SK-N-SH (cell line): ENCODE measurements around the gene TMPRSS6.

Source experiments
- CTCF ChIP-seq: fragments of 200-600 bp; sonication (generic); IDR thresholded peaks from 2 replicates; pipeline ENCODE4 v1.6.1; 2017; ENCODE audit warnings: antibody characterized with exemption, mild to moderate bottlenecking, moderate library complexity
- NRF1 ChIP-seq: IDR thresholded peaks from 2 replicates; pipeline ENCODE4 v1.6.1; 2012; ENCODE audit warnings: low read depth, mild to moderate bottlenecking, low read length
- PBX3 ChIP-seq: IDR thresholded peaks from 2 replicates; pipeline ENCODE4; 2012
- POLR2AphosphoS5 ChIP-seq: IDR thresholded peaks from 2 replicates; pipeline ENCODE4 v1.6.1; 2012; ENCODE audit warnings: low read depth, low read length
- RCOR1 ChIP-seq: fragments of 150-350 bp; IDR thresholded peaks from 2 replicates; pipeline ENCODE4 v1.6.1; 2017; ENCODE audit warnings: antibody characterized with exemption, low read length
- RFX5 ChIP-seq: IDR thresholded peaks from 2 replicates; pipeline ENCODE4 v1.6.1; 2012; ENCODE audit warnings: mild to moderate bottlenecking, improper control_type of control experiment, low read length

GRCh38 chr22:37077802-37078448 lies 31.6 kb downstream of the TMPRSS6 start:
- TF ChIP-seq RFX5 (no peak), PBX3 (no peak), CTCF (peak; percentile 97), POLR2AphosphoS5 (no peak), NRF1 (no peak), RCOR1 (no peak)
